K562 (cell line): Measurements from ENCODE around the gene FNBP1. TPM values are rescaled to one million over a fixed set of nuclear protein-coding genes. Genes with fewer than 3 reads are reported as not detected.
A peak's percentile ranks its signal among the peaks of the same experiment; 100 is the strongest.

Source experiments
- BACH1 ChIP-seq: fragments of 200-800 bp; sonication (Bioruptor generic); IDR thresholded peaks from 2 replicates; pipeline ENCODE4 v1.6.1; 2016; ENCODE audit warnings: missing genetic modification characterization, missing compliant biosample characterization
- ELF1 ChIP-seq: fragments of 200-800 bp; sonication (Bioruptor generic); IDR thresholded peaks from 2 replicates; pipeline ENCODE4 v1.6.1; 2016; ENCODE audit warnings: missing genetic modification characterization, missing compliant biosample characterization
- GTF2F1 ChIP-seq: IDR thresholded peaks from 2 replicates; pipeline ENCODE4 v1.6.1; 2011; ENCODE audit warnings: low read depth, low read length, improper control_type of control experiment
- HNRNPUL1 ChIP-seq: fragments of 200-400 bp; formaldehyde crosslinking; IDR thresholded peaks from 2 replicates; pipeline ENCODE4 v1.6.1; 2017; ENCODE audit warnings: low read length
- ILK ChIP-seq: fragments of 450-650 bp; IDR thresholded peaks from 2 replicates; pipeline ENCODE4 v1.6.1; 2016; ENCODE audit warnings: missing genetic modification characterization, low read depth, mild to moderate bottlenecking, missing compliant biosample characterization, moderate library complexity, borderline replicate concordance
- NUFIP1 ChIP-seq: fragments of 450-650 bp; IDR thresholded peaks from 2 replicates; pipeline ENCODE4 v1.6.1; 2018; ENCODE audit not compliant: partially characterized antibody
- PURB ChIP-seq: sonication (generic); formaldehyde crosslinking; IDR thresholded peaks from 2 replicates; pipeline ENCODE4 v1.9.0; 2021; ENCODE audit warnings: low read depth, mild to moderate bottlenecking, missing genetic modification reagents
- RBM34 ChIP-seq: fragments of 200-400 bp; formaldehyde crosslinking; IDR thresholded peaks from 2 replicates; pipeline ENCODE4 v1.6.1; 2018; ENCODE audit warnings: low read length, borderline replicate concordance; ENCODE audit not compliant: insufficient read depth
- SIX5 ChIP-seq, 2 experiments: IDR thresholded peaks; 2 replicates each; pipeline ENCODE4 v1.6.1; 2011; ENCODE audit warnings: low read length in 2 of 2, borderline replicate concordance in 1 of 2, low read depth in 1 of 2, mild to moderate bottlenecking in 1 of 2, moderate library complexity in 1 of 2; ENCODE audit not compliant: insufficient read depth in 1 of 2
- ZFP30 ChIP-seq: fragments of 250-450 bp; sonication (Bioruptor Pico); IDR thresholded peaks from 2 replicates; pipeline ENCODE4 v1.8.0; 2022; ENCODE audit warnings: moderate library complexity, mild to moderate bottlenecking, inconsistent platforms, borderline replicate concordance
- ZNF121 ChIP-seq: sonication (generic); formaldehyde crosslinking; conservative IDR thresholded peaks from 2 replicates; pipeline ENCODE4 v1.8.0; 2022; ENCODE audit warnings: missing genetic modification reagents
- ZNF589 ChIP-seq: fragments of 200-800 bp; sonication (Bioruptor generic); IDR thresholded peaks from 2 replicates; pipeline ENCODE4 v1.6.1; 2016; ENCODE audit warnings: low read depth, missing genetic modification characterization, missing compliant biosample characterization
- ZNF766 ChIP-seq: fragments of 200-800 bp; sonication (Bioruptor generic); conservative IDR thresholded peaks from 2 replicates; pipeline ENCODE4 v1.6.1; 2016; ENCODE audit warnings: missing genetic modification characterization, missing compliant biosample characterization
- ZNF77 ChIP-seq: fragments of 250-450 bp; sonication (Bioruptor Pico); IDR thresholded peaks from 2 replicates; pipeline ENCODE4 v1.5.0; 2020
- polyA plus RNA-seq, 8 experiments: library from polyadenylated mRNA; depleted of rRNA in 4 of 8; stranded (reverse) in 5 of 8; unstranded in 3 of 8; fragments of >200 nt; fragmentation: Nextera tagmentation in 2 of 8; fragmentation: Illumina TruSeq in 1 of 8; extraction: Ambion mirVana in 2 of 8; extraction: Trizol in 1 of 8; gene quantifications; 2 replicates each; pipeline versions ENCODE4 v1.2.1 to v1.2.3, GENCODE V29; 2011 to 2014; ENCODE audit warnings: inconsistent platforms in 1 of 8, missing spikeins in 1 of 8
- total RNA-seq, 7 experiments: library from RNA; depleted of rRNA in 6 of 7; stranded (reverse); fragments of >200 nt in 6 of 7; fragmentation: Illumina TruSeq in 2 of 7; extraction: Trizol in 2 of 7; gene quantifications; 2 replicates each; pipeline versions ENCODE4 v1.2.1 to v1.2.3, GENCODE V29; 2011 to 2021; ENCODE audit warnings: low replicate concordance in 1 of 7
- TF ChIP-seq, protein P1 (sequence below): fragments of 250-450 bp; sonication (Bioruptor Pico); IDR thresholded peaks from 2 replicates; pipeline ENCODE4 v1.5.0; 2021; ENCODE audit warnings: mild to moderate bottlenecking, borderline replicate concordance
- TF ChIP-seq, protein P2 (sequence below): sonication (generic); formaldehyde crosslinking; IDR thresholded peaks from 2 replicates; pipeline ENCODE4 v1.8.0; 2023; ENCODE audit warnings: missing genetic modification reagents, mild to moderate bottlenecking, borderline replicate concordance
- TF ChIP-seq, protein P3 (sequence below): fragments of 450-650 bp; formaldehyde crosslinking; IDR thresholded peaks from 2 replicates; pipeline ENCODE4 v1.4.0; 2020; ENCODE audit warnings: mild to moderate bottlenecking, moderate library complexity

FNBP1 gene
- total and polyA plus RNA-seq, 9 of the 15 experiments (the other 6 are each of a cell fraction or from before 2014, with no cell fraction given), result 1.8 to 14.9 (median 7.6) TPM

- no peak for TF ChIP-seq ILK
- TF ChIP-seq PURB (CRISPR knock-in tag), result no peak
- TF ChIP-seq SIX5 (IDR thresholded peaks at IDR 0.05; ENCODE audit: borderline replicate concordance in 1 of 2, insufficient read depth in 1 of 2, low read depth in 1 of 2, low read length in 2 of 2), result no peak
- TF ChIP-seq, protein P1, sequence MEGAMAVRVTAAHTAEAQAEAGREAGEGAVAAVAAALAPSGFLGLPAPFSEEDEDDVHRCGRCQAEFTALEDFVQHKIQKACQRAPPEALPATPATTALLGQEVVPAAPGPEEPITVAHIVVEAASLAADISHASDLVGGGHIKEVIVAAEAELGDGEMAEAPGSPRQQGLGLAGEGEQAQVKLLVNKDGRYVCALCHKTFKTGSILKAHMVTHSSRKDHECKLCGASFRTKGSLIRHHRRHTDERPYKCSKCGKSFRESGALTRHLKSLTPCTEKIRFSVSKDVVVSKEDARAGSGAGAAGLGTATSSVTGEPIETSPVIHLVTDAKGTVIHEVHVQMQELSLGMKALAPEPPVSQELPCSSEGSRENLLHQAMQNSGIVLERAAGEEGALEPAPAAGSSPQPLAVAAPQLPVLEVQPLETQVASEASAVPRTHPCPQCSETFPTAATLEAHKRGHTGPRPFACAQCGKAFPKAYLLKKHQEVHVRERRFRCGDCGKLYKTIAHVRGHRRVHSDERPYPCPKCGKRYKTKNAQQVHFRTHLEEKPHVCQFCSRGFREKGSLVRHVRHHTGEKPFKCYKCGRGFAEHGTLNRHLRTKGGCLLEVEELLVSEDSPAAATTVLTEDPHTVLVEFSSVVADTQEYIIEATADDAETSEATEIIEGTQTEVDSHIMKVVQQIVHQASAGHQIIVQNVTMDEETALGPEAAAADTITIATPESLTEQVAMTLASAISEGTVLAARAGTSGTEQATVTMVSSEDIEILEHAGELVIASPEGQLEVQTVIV, result no peak
- TF ChIP-seq ZNF589 (CRISPR knock-in tag), result no peak
- TF ChIP-seq, protein P2, sequence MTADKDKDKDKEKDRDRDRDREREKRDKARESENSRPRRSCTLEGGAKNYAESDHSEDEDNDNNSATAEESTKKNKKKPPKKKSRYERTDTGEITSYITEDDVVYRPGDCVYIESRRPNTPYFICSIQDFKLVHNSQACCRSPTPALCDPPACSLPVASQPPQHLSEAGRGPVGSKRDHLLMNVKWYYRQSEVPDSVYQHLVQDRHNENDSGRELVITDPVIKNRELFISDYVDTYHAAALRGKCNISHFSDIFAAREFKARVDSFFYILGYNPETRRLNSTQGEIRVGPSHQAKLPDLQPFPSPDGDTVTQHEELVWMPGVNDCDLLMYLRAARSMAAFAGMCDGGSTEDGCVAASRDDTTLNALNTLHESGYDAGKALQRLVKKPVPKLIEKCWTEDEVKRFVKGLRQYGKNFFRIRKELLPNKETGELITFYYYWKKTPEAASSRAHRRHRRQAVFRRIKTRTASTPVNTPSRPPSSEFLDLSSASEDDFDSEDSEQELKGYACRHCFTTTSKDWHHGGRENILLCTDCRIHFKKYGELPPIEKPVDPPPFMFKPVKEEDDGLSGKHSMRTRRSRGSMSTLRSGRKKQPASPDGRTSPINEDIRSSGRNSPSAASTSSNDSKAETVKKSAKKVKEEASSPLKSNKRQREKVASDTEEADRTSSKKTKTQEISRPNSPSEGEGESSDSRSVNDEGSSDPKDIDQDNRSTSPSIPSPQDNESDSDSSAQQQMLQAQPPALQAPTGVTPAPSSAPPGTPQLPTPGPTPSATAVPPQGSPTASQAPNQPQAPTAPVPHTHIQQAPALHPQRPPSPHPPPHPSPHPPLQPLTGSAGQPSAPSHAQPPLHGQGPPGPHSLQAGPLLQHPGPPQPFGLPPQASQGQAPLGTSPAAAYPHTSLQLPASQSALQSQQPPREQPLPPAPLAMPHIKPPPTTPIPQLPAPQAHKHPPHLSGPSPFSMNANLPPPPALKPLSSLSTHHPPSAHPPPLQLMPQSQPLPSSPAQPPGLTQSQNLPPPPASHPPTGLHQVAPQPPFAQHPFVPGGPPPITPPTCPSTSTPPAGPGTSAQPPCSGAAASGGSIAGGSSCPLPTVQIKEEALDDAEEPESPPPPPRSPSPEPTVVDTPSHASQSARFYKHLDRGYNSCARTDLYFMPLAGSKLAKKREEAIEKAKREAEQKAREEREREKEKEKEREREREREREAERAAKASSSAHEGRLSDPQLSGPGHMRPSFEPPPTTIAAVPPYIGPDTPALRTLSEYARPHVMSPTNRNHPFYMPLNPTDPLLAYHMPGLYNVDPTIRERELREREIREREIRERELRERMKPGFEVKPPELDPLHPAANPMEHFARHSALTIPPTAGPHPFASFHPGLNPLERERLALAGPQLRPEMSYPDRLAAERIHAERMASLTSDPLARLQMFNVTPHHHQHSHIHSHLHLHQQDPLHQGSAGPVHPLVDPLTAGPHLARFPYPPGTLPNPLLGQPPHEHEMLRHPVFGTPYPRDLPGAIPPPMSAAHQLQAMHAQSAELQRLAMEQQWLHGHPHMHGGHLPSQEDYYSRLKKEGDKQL, result no peak
- TF ChIP-seq ZNF77, result no peak
- TF ChIP-seq NUFIP1, result no peak
- TF ChIP-seq, protein P3, sequence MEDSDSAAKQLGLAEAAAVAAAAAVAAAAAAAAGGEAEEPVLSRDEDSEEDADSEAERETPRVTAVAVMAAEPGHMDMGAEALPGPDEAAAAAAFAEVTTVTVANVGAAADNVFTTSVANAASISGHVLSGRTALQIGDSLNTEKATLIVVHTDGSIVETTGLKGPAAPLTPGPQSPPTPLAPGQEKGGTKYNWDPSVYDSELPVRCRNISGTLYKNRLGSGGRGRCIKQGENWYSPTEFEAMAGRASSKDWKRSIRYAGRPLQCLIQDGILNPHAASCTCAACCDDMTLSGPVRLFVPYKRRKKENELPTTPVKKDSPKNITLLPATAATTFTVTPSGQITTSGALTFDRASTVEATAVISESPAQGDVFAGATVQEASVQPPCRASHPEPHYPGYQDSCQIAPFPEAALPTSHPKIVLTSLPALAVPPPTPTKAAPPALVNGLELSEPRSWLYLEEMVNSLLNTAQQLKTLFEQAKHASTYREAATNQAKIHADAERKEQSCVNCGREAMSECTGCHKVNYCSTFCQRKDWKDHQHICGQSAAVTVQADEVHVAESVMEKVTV (CRISPR knock-in tag), result peak; percentile 45; the same call in 1 of the 2 replicates
- no peak for TF ChIP-seq GTF2F1
- TF ChIP-seq ZNF121 (CRISPR knock-in tag), result no peak
- no peak for TF ChIP-seq HNRNPUL1
- no peak for TF ChIP-seq BACH1 (tag)
- no peak for TF ChIP-seq RBM34
- no peak for TF ChIP-seq ZFP30
- no peak for TF ChIP-seq ELF1 (tag)
- TF ChIP-seq ZNF766, result no peak
Observed at GRCh38 chr9:129885018-129885669, 157.8 kb downstream of the FNBP1 start (continued).
